Duodenal mucosa (tissue), 2 donors: ENCODE results near the gene IFITM2.

Source experiments
- H3K27ac ChIP-seq: one replicate; pipeline ENCODE4 v1.7.0; 2013; ENCODE audit warnings: low read depth, low read length
- H3K27me3 ChIP-seq, 2 donors: one replicate each; pipeline ENCODE4 v1.7.0; 2013; ENCODE audit warnings: low read length in 2 of 2, control low read depth in 1 of 2; ENCODE audit not compliant: insufficient read depth in 2 of 2, control insufficient read depth in 1 of 2
- H3K36me3 ChIP-seq, 2 donors: one replicate each; pipeline ENCODE4 v1.7.0; 2013; ENCODE audit warnings: low read length in 2 of 2, control low read depth in 1 of 2; ENCODE audit not compliant: insufficient read depth in 2 of 2, control insufficient read depth in 1 of 2
- H3K4me1 ChIP-seq, 2 donors: one replicate each; pipeline ENCODE4 v1.7.0; 2013; ENCODE audit warnings: low read length in 2 of 2, control low read depth in 1 of 2; ENCODE audit not compliant: insufficient read depth in 2 of 2, control insufficient read depth in 1 of 2
- H3K4me3 ChIP-seq, 2 donors: one replicate each; pipeline ENCODE4 v1.7.0; 2013; ENCODE audit warnings: low read length in 2 of 2, low read depth in 1 of 2
- H3K9ac ChIP-seq, 2 donors: one replicate each; pipeline ENCODE4 v1.7.0; 2013; ENCODE audit warnings: low read length in 2 of 2, low read depth in 1 of 2
- H3K9me3 ChIP-seq, 2 donors: one replicate each; pipeline ENCODE4 v1.7.0; 2013; ENCODE audit warnings: low read length in 2 of 2, control low read depth in 1 of 2; ENCODE audit not compliant: control insufficient read depth in 1 of 2

Gene IFITM2

GRCh38 chr11:288478-289397, 18.9 kb upstream of the IFITM2 start, which contains the start of gene PGGHG:
Gene PGGHG, plus strand, starts transcription at chr11:289126. Its CDS starts 691 bp downstream, at chr11:289817.
- H3K27ac ChIP-seq = peak within 1 kb of the TSS; percentile 82
- peaks cover 13 to 33% of the 10 kb centered on the region in 2 donors for H3K4me1 ChIP-seq
- peak within 1 kb of the TSS; percentile 79 to 86 for H3K9ac ChIP-seq
- H3K36me3 ChIP-seq = peaks cover 0 to 44% of the 10 kb centered on the region in 2 donors
- peak within 1 kb of the TSS; percentile 77 to 78 for H3K4me3 ChIP-seq
- H3K27me3 ChIP-seq = no peaks in the 10 kb centered on the region
- H3K9me3 ChIP-seq = no peaks in the 10 kb centered on the region

- H3K27ac ChIP-seq = no peak overlapping the region
- no peaks in the 10 kb centered on the region for H3K27me3 ChIP-seq
- H3K9me3 ChIP-seq = no peaks in the 10 kb centered on the region
- H3K36me3 ChIP-seq = peaks cover 0 to 41% of the 10 kb centered on the region in 2 donors
- peak overlapping the region; percentile 61 to 62 for H3K4me3 ChIP-seq
- H3K4me1 ChIP-seq = peaks cover 13 to 27% of the 10 kb centered on the region in 2 donors
- peak overlapping the region; percentile 29 to 47 for H3K9ac ChIP-seq
These were observed 18.3 kb upstream of the IFITM2 start for GRCh38 chr11:289398-289711.

- peaks cover 13 to 26% of the 10 kb centered on the region in 2 donors for H3K4me1 ChIP-seq
- H3K9me3 ChIP-seq = no peaks in the 10 kb centered on the region
- H3K27me3 ChIP-seq = no peaks in the 10 kb centered on the region
- H3K27ac ChIP-seq = no peak overlapping the region
- peak overlapping the region; percentile 29 to 47 for H3K9ac ChIP-seq
- H3K36me3 ChIP-seq = peaks cover 0 to 43% of the 10 kb centered on the region in 2 donors
- H3K4me3 ChIP-seq = peak overlapping the region; percentile 61 to 62
These were observed 17.6 kb upstream of the IFITM2 start for GRCh38 chr11:289712-290620.

GRCh38 chr11:290621-291231, 16.9 kb upstream of the IFITM2 start:
- Histone ChIP-seq H3K36me3 (peaks cover 0 to 37% of the 10 kb centered on the region in 2 donors), H3K4me1 (peaks cover 10 to 25% of the 10 kb centered on the region in 2 donors), H3K9ac (no peak overlapping the region), H3K27ac (no peak overlapping the region), H3K9me3 (no peaks in the 10 kb centered on the region), H3K4me3 (no peak overlapping the region), H3K27me3 (no peaks in the 10 kb centered on the region)

GRCh38 chr11:291281-292210, 16.1 kb upstream of the IFITM2 start:
- Histone ChIP-seq H3K27ac (no peak overlapping the region), H3K9ac (no peak overlapping the region), H3K27me3 (no peaks in the 10 kb centered on the region), H3K9me3 (no peaks in the 10 kb centered on the region), H3K4me1 (peaks cover 9 to 20% of the 10 kb centered on the region in 2 donors), H3K36me3 (peaks cover 0 to 35% of the 10 kb centered on the region in 2 donors), H3K4me3 (no peak overlapping the region)

- no peak overlapping the region for H3K9ac ChIP-seq
- H3K4me1 ChIP-seq = peaks cover 10 to 25% of the 10 kb centered on the region in 2 donors
- H3K4me3 ChIP-seq = no peak overlapping the region
- H3K36me3 ChIP-seq = peaks cover 0 to 35% of the 10 kb centered on the region in 2 donors
- H3K9me3 ChIP-seq = no peaks in the 10 kb centered on the region
- no peaks in the 10 kb centered on the region for H3K27me3 ChIP-seq
- H3K27ac ChIP-seq = no peak overlapping the region
These were observed 15.2 kb upstream of the IFITM2 start for GRCh38 chr11:292211-293121.

- H3K4me1 ChIP-seq = peaks cover 10 to 26% of the 10 kb centered on the region in 2 donors
- H3K9me3 ChIP-seq = no peaks in the 10 kb centered on the region
- H3K27me3 ChIP-seq = peaks cover 0 to 8% of the 10 kb centered on the region in 2 donors
- H3K9ac ChIP-seq = no peak overlapping the region
- no peak overlapping the region for H3K4me3 ChIP-seq
- peaks cover 0 to 35% of the 10 kb centered on the region in 2 donors for H3K36me3 ChIP-seq
- H3K27ac ChIP-seq = no peak overlapping the region
These were observed 14.3 kb upstream of the IFITM2 start for GRCh38 chr11:293271-293851.

GRCh38 chr11:293852-294661, 13.6 kb upstream of the IFITM2 start:
- peaks cover 0 to 8% of the 10 kb centered on the region in 2 donors for H3K27me3 ChIP-seq
- no peak overlapping the region for H3K9ac ChIP-seq
- no peaks in the 10 kb centered on the region for H3K9me3 ChIP-seq
- peaks cover 0 to 35% of the 10 kb centered on the region in 2 donors for H3K36me3 ChIP-seq
- peaks cover 10 to 27% of the 10 kb centered on the region in 2 donors for H3K4me1 ChIP-seq
- H3K27ac ChIP-seq = no peak overlapping the region
- no peak overlapping the region for H3K4me3 ChIP-seq
